ENCODE results near the gene ETDA. TPM values are rescaled to one million over a fixed set of nuclear protein-coding genes. Genes with fewer than 3 reads are reported as not detected.

ETDA gene
- total RNA-seq, 1 donor from 2014 or later = not detected

DNA sequence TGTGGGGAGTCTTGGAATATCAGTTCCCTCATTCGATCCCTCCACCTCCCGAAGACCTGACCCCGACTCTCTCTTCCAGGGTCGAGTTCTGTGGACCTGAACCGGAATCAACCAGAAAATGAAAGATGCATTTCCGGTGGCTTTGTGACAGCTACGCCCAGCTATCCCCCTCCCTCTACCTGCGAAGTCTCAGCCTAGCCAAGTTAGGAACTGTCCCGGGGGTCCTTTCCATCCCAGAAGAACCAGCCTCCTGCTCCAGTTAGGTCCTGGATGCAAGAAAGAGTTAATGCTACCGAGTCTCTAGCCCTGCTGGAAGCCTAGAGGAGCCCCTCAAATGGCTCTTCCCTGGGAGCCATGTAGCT, 44.1 kb downstream of the ETDA start:
- H3K4me3 Mint-ChIP-seq = peak overlapping the region; percentile 68
- H3K9me3 Mint-ChIP-seq = peaks cover 36% of the 10 kb centered on the region
- no peak overlapping the region for H3K27ac Mint-ChIP-seq
- TF ChIP-seq, protein P1, sequence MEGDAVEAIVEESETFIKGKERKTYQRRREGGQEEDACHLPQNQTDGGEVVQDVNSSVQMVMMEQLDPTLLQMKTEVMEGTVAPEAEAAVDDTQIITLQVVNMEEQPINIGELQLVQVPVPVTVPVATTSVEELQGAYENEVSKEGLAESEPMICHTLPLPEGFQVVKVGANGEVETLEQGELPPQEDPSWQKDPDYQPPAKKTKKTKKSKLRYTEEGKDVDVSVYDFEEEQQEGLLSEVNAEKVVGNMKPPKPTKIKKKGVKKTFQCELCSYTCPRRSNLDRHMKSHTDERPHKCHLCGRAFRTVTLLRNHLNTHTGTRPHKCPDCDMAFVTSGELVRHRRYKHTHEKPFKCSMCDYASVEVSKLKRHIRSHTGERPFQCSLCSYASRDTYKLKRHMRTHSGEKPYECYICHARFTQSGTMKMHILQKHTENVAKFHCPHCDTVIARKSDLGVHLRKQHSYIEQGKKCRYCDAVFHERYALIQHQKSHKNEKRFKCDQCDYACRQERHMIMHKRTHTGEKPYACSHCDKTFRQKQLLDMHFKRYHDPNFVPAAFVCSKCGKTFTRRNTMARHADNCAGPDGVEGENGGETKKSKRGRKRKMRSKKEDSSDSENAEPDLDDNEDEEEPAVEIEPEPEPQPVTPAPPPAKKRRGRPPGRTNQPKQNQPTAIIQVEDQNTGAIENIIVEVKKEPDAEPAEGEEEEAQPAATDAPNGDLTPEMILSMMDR (IDR thresholded peaks at IDR 0.05; ENCODE audit: unreplicated experiment) = no peak
- no peaks in the 10 kb centered on the region for H3K4me1 Mint-ChIP-seq
- H3K27me3 Mint-ChIP-seq (ENCODE audit: low read depth) = no peaks in the 10 kb centered on the region
- DNase-seq (ENCODE audit: low spot score in 2 of 2, unreplicated experiment in 2 of 2) = no peak
- H3K36me3 Mint-ChIP-seq = peaks cover 15% of the 10 kb centered on the region

DNA sequence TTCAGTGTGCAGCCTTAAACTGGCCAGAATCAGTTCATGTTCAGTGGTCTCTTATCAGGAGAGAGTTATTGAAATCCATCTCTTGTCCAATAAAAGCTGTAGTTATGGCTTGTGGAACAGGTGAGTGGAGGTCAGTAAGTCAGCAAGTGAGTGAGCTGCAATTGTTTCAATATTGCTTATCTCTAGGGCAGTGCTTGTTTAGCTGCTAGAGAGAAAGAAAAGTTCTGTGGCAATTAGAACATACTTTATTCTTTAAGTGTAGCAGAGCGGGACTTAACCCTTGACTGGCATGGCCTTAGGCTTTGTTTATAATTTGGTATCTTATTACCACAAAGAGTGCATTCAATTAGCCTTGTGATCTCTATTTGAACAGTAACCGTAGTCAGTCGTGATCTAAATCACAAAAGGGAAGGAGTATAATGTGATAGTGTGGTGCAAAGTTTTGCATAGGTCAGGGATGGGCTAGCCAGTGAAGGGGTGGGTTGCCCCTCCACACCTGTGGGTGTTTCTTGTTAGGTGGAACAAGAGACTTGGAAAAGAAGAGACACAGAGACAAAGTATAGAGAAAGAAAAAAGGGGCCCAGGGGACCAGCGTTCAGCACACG, 50.5 kb downstream of the ETDA start:
- Mint-ChIP-seq H3K4me1 (peaks cover 8% of the 10 kb centered on the region), H3K27me3 (ENCODE audit: low read depth) (no peaks in the 10 kb centered on the region), H3K4me3 (no peak overlapping the region), H3K9me3 (peaks cover 26% of the 10 kb centered on the region), H3K27ac (peak overlapping the region; percentile 8), H3K36me3 (no peaks in the 10 kb centered on the region)
- TF ChIP-seq, protein P1 (IDR thresholded peaks at IDR 0.05; ENCODE audit: unreplicated experiment) = no peak
- DNase-seq (ENCODE audit: low spot score in 2 of 2, unreplicated experiment in 2 of 2) = no peak

Other genes starting within 250 kb of the ETDA start
- 18.5 to 18.6 TPM (median 18.6 TPM) in 3 replicates for gene RTL8B, start 229.5 kb upstream of the ETDA start, total RNA-seq
- gene RTL8C, start 219.7 kb upstream of the ETDA start, total RNA-seq = 121 to 126 TPM (median 124 TPM) in 3 replicates
- gene RTL8A, start 199.9 kb upstream of the ETDA start, total RNA-seq = 48.0 to 53.4 TPM (median 48.8 TPM) in 3 replicates
- gene SMIM10L2B, start 153.3 kb upstream of the ETDA start, total RNA-seq = 11.6 to 13.7 TPM (median 13.2 TPM) in 3 replicates
- not detected in 3 replicates for gene ETDB, start 131.5 kb upstream of the ETDA start, total RNA-seq
- 0.24 to 0.34 TPM (median 0.25 TPM) in 3 replicates for gene CT55, start 80.7 kb upstream of the ETDA start, total RNA-seq
- gene ETDC, start 57.4 kb downstream of the ETDA start, total RNA-seq = not detected in 3 replicates
- 12.2 to 12.6 TPM (median 12.5 TPM) in 3 replicates for gene ZNF75D, start 92.0 kb downstream of the ETDA start, total RNA-seq
- 8.0 to 9.4 TPM (median 8.5 TPM) in 3 replicates for gene ZNF449, start 92.7 kb downstream of the ETDA start, total RNA-seq
- 7.8 to 8.7 TPM (median 7.8 TPM) in 3 replicates for gene SMIM10L2A, start 169.9 kb downstream of the ETDA start, total RNA-seq